Transverse colon (tissue), 4 donors: Measurements from ENCODE around the gene DMD. TPM values are rescaled to one million over a fixed set of nuclear protein-coding genes. Genes with fewer than 3 reads are reported as not detected.

Experiments
- DNase-seq: peaks from one replicate; pipeline ENCODE4 v3.0.0-alpha.2; 2019
- H3K27ac ChIP-seq, 4 donors: fragments of 200-600 bp; sonication (generic); 2 replicates each; pipeline ENCODE4 v1.5.1; 2016 to 2018; ENCODE audit warnings: inconsistent platforms in 4 of 4
- H3K27me3 ChIP-seq: fragments of 200-600 bp; sonication (generic); 2 replicates; pipeline ENCODE4 v1.5.1; 2017; ENCODE audit warnings: inconsistent platforms
- H3K36me3 ChIP-seq, 4 donors: fragments of 200-600 bp; sonication (generic); 2 replicates each; pipeline ENCODE4 v1.5.1; 2017 to 2019; ENCODE audit warnings: inconsistent platforms in 4 of 4
- H3K4me1 ChIP-seq, 4 donors: fragments of 200-600 bp; sonication (generic); 2 replicates each; pipeline ENCODE4 v1.5.1; 2017 to 2020; ENCODE audit warnings: inconsistent platforms in 4 of 4
- H3K4me3 ChIP-seq, 4 donors: fragments of 200-600 bp; sonication (generic); 1 replicate in 1 of 4; 2 replicates in 3 of 4; pipeline versions ENCODE4 v1.5.1 to v1.6.1; 2017 to 2019; ENCODE audit warnings: inconsistent platforms in 4 of 4
- H3K9me3 ChIP-seq, 2 donors: fragments of 200-600 bp; sonication (generic); 2 replicates each; pipeline ENCODE4 v1.5.1; 2017 to 2019; ENCODE audit warnings: inconsistent platforms in 2 of 2
- EP300 ChIP-seq: sonication (generic); formaldehyde crosslinking; IDR thresholded peaks from one replicate; pipeline ENCODE4 v1.6.1; 2017; ENCODE audit warnings: antibody characterized with exemption, low read depth
- POLR2A ChIP-seq: fragments of 450-650 bp; IDR thresholded peaks from one replicate; pipeline ENCODE4 v1.6.1; 2016; ENCODE audit warnings: antibody characterized with exemption, mild to moderate bottlenecking, moderate library complexity
- POLR2AphosphoS5 ChIP-seq, 3 donors: sonication (generic); formaldehyde crosslinking; IDR thresholded peaks; one replicate each; pipeline ENCODE4 v1.6.1; 2016; ENCODE audit warnings: antibody characterized with exemption in 3 of 3
- WGBS, 2 donors: methylation state at CpG; one replicate each; pipeline ENCODE4 v1.1.5; 2018; ENCODE audit warnings: low coverage in 1 of 2; 5-methylcytosine and 5-hydroxymethylcytosine counted together
- in situ Hi-C, 4 donors: fragments of 200-750 bp; cut with MboI; loops; one replicate each; pipeline versions ENCODE4 v1.15.0 to v1.15.1; 2017; ENCODE audit warnings: low sequenced_read_pairs in 3 of 4, low pct_ligation_motif_present in 1 of 4, low pct_unique_long_range_greater_than_20kb in 1 of 4
- intact Hi-C: fragments of 100-400 bp; cut with DNase I; formaldehyde crosslinking; loops from one replicate; pipeline ENCODE4 v1.15.1; 2023; ENCODE audit warnings: low total_unique reads
- total RNA-seq, 4 donors: library from RNA; depleted of rRNA; stranded (reverse); fragments of >200 nt; gene quantifications; one replicate each; pipeline ENCODE4 v1.1.0, GENCODE V29; 2016
- TF ChIP-seq, protein P1 (sequence below), 5 experiments: fragments of 200-600 bp in 3 of 5; fragments of 450-650 bp in 2 of 5; sonication (generic) in 3 of 5; IDR thresholded peaks; 1 replicate in 2 of 5; 2 replicates in 3 of 5; pipeline ENCODE4 v1.5.1; 2016 to 2017; ENCODE audit warnings: antibody characterized with exemption in 5 of 5, inconsistent platforms in 3 of 5, mild to moderate bottlenecking in 2 of 5, moderate library complexity in 1 of 5

Gene DMD
- total RNA-seq, 4 donors from 2014 or later = 20.9 to 44.6 (median 32.5) TPM

- intact Hi-C loops = loop anchor here (1.0 kb wide), 1 partner anchor 31 kb away; no protein-coding TSS in a partner anchor
- no peak overlapping the region for H3K27ac ChIP-seq
- H3K4me1 ChIP-seq = no peaks in the 10 kb centered on the region
- no peak for DNase-seq
- in situ Hi-C loops = no loop called here
- H3K9me3 ChIP-seq = no peaks in the 10 kb centered on the region
- H3K27me3 ChIP-seq = no peaks in the 10 kb centered on the region
- H3K36me3 ChIP-seq = no peaks in the 10 kb centered on the region
- TF ChIP-seq EP300 = no peak
- no peak for TF ChIP-seq POLR2A
- 75 to 91% methylated on average over 6 to 9 of the region's 9 CpGs for WGBS, 2 donors
- no peak overlapping the region for H3K4me3 ChIP-seq
Observed at GRCh38 chrX:31255310-31256033, 1955.9 kb downstream of the DMD start.

DNA sequence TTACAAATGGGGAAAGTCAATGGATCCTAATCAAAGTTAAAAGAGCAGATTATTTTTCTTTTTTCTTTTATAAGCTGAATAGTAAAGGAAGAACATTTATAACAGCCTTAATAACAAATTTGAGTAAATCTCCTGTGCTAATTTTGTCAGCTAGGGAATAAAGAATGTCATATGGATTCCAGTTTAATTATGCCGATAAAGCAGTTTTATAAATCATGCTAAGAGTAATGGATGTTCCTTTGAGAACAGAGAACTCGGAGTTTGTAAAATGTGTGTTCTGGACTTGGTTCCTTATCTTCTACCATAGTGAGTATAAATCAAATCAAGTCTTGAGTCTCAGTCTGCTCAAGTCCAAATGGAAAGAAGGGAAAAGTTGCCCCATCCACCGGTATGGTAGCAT lies 1959.2 kb downstream of the DMD start:
- H3K9me3 ChIP-seq = no peaks in the 10 kb centered on the region
- no peaks in the 10 kb centered on the region for H3K36me3 ChIP-seq
- no peaks in the 10 kb centered on the region for H3K27me3 ChIP-seq
- intact Hi-C loops = no loop called here
- DNase-seq = no peak
- in situ Hi-C loops = no loop called here
- TF ChIP-seq POLR2AphosphoS5 (IDR thresholded peaks at IDR 0.05) (no peak), EP300 (no peak)
- WGBS, 2 donors = 63% methylated on average over 3 of the region's 3 CpGs; no CpG with 5 or more reads in 1 of the 2 donors
- H3K27ac ChIP-seq = no peak overlapping the region
- no peaks in the 10 kb centered on the region for H3K4me1 ChIP-seq
- H3K4me3 ChIP-seq = no peak overlapping the region

DNA sequence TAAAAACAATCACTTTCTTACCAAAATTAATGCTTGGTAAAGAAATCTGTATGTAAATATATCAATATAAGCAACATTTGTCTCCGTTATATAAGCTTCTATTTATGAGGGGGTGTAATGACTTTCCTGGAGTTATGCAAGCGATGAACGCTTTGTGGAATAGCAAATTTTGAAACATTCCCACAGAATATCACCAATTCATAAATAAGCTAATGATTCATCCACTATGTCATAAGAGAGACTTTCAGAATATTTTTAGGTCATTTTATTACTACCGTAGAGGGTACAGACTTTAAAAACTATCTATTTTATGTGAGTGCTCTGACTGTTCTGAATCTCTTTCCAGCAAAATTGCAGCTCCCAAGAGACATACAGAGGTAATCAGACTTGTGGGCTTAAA lies 1960.0 kb downstream of the DMD start:
- no peak overlapping the region for H3K4me3 ChIP-seq
- intact Hi-C loops (no loop called here), in situ Hi-C loops (no loop called here)
- H3K36me3 ChIP-seq = no peaks in the 10 kb centered on the region
- H3K27ac ChIP-seq = no peak overlapping the region
- 84 to 85% methylated on average over 3 to 4 of the region's 4 CpGs for WGBS, 2 donors
- no peaks in the 10 kb centered on the region for H3K4me1 ChIP-seq
- DNase-seq = no peak
- TF ChIP-seq POLR2AphosphoS5 (IDR thresholded peaks at IDR 0.05) = no peak
- TF ChIP-seq, protein P1, sequence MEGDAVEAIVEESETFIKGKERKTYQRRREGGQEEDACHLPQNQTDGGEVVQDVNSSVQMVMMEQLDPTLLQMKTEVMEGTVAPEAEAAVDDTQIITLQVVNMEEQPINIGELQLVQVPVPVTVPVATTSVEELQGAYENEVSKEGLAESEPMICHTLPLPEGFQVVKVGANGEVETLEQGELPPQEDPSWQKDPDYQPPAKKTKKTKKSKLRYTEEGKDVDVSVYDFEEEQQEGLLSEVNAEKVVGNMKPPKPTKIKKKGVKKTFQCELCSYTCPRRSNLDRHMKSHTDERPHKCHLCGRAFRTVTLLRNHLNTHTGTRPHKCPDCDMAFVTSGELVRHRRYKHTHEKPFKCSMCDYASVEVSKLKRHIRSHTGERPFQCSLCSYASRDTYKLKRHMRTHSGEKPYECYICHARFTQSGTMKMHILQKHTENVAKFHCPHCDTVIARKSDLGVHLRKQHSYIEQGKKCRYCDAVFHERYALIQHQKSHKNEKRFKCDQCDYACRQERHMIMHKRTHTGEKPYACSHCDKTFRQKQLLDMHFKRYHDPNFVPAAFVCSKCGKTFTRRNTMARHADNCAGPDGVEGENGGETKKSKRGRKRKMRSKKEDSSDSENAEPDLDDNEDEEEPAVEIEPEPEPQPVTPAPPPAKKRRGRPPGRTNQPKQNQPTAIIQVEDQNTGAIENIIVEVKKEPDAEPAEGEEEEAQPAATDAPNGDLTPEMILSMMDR (IDR thresholded peaks at IDR 0.05) = no peak
- no peak for TF ChIP-seq EP300
- TF ChIP-seq POLR2A = no peak
- no peaks in the 10 kb centered on the region for H3K9me3 ChIP-seq
- H3K27me3 ChIP-seq = no peaks in the 10 kb centered on the region

DNA sequence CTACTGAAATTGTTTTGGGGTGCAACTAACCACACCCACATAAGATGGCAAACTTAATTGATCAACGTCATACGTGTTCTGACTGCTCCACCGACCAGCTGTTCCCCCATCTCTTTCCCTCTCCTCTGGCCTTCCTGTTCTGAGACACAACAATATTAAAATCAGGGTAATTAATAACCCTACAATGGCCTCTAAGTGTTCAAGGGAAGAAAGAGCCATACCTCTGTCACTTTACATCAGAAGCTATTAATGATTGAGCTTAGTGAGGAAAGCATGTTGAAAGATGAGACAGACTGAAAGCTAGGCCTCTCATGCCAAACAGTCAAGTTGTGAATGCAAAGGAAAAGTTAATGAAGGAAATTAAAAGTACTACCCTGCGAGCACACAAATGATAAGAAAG lies 1965.6 kb downstream of the DMD start:
- intact Hi-C loops = no loop called here

GRCh38 chrX:31243804-31244203 lies 1967.5 kb downstream of the DMD start:
- no peak for DNase-seq
- H3K27ac ChIP-seq = no peak overlapping the region
- no peaks in the 10 kb centered on the region for H3K4me1 ChIP-seq
- WGBS, 2 donors = 40 to 50% methylated on average over 1 to 3 of the region's 3 CpGs
- TF ChIP-seq EP300 (no peak), POLR2AphosphoS5 (IDR thresholded peaks at IDR 0.05) (no peak), POLR2A (no peak)
- TF ChIP-seq, protein P1 (IDR thresholded peaks at IDR 0.05) = no peak
- no peaks in the 10 kb centered on the region for H3K36me3 ChIP-seq
- H3K9me3 ChIP-seq = no peaks in the 10 kb centered on the region
- intact Hi-C loops = no loop called here
- H3K27me3 ChIP-seq = no peaks in the 10 kb centered on the region
- in situ Hi-C loops = no loop called here
- H3K4me3 ChIP-seq = no peak overlapping the region

More for the DNA sequence above, 1965.6 kb downstream of the DMD start:
- no peak overlapping the region for H3K27ac ChIP-seq
- H3K27me3 ChIP-seq = no peaks in the 10 kb centered on the region
- TF ChIP-seq, protein P1 (IDR thresholded peaks at IDR 0.05) = no peak
- TF ChIP-seq POLR2A = no peak
- no peak for TF ChIP-seq POLR2AphosphoS5 (IDR thresholded peaks at IDR 0.05)
- TF ChIP-seq EP300 = no peak
- in situ Hi-C loops = no loop called here
- WGBS, 2 donors = 84% methylated on average over 4 of the region's 4 CpGs; no CpG with 5 or more reads in 1 of the 2 donors
- H3K9me3 ChIP-seq = no peaks in the 10 kb centered on the region
- H3K4me1 ChIP-seq = no peaks in the 10 kb centered on the region
- no peak overlapping the region for H3K4me3 ChIP-seq
- DNase-seq = no peak
- H3K36me3 ChIP-seq = no peaks in the 10 kb centered on the region
